CD4-positive, alpha-beta T cell (primary cell): ENCODE measurements around the gene MAN1A1. TPM values are rescaled to one million over a fixed set of nuclear protein-coding genes. Genes with fewer than 3 reads are reported as not detected.

Experiments
- ATAC-seq: fragments of 200-7000 bp; cut with Tn5 transposase; one replicate; pipeline ENCODE4 v1.10.0; 2022; ENCODE audit warnings: mild to moderate bottlenecking; ENCODE audit not compliant: poor library complexity
- CTCF ChIA-PET: fragments of 350-600 bp; sonication (Branson Sonifier 250); formaldehyde crosslinking; loops from one replicate; lab custom pipeline; 2021; ENCODE audit warnings: antibody characterized with exemption, inconsistent platforms; lab: Charles Lee
- POLR2A ChIA-PET: fragments of 350-600 bp; sonication (Branson Sonifier 250); formaldehyde crosslinking; loops from one replicate; lab custom pipeline; 2021; ENCODE audit warnings: antibody characterized with exemption, inconsistent platforms; lab: Charles Lee
- DNase-seq, 14 experiments: peaks; one replicate each; pipeline ENCODE4 v3.0.0-alpha.2; 2013 to 2020; ENCODE audit warnings: mixed read lengths in 2 of 14
- H3K27ac ChIP-seq, 2 donors: one replicate each; pipeline versions ENCODE4 v1.5.1 to v1.7.0; 2013; ENCODE audit warnings: low read length in 2 of 2, low read depth in 1 of 2, mild to moderate bottlenecking in 1 of 2
- H3K27me3 ChIP-seq, 2 experiments: 1 replicate in 1 of 2; 2 replicates in 1 of 2; pipeline versions ENCODE4 v1.6.1 to v1.7.0; 2013; ENCODE audit warnings: low read length in 2 of 2, control low read depth in 1 of 2, mild to moderate bottlenecking in 1 of 2, moderate library complexity in 1 of 2; ENCODE audit not compliant: insufficient read depth in 2 of 2, control insufficient read depth in 1 of 2
- H3K36me3 ChIP-seq: one replicate; pipeline ENCODE4 v1.6.1; 2013; ENCODE audit warnings: low read length, control low read depth; ENCODE audit not compliant: insufficient read depth
- H3K4me1 ChIP-seq: one replicate; pipeline ENCODE4 v1.6.1; 2013; ENCODE audit warnings: low read length, control low read depth; ENCODE audit not compliant: insufficient read depth
- H3K4me3 ChIP-seq: one replicate; pipeline ENCODE4 v1.5.1; 2013; ENCODE audit warnings: mild to moderate bottlenecking, low read length, moderate library complexity
- H3K9me3 ChIP-seq, 2 experiments: 1 replicate in 1 of 2; 2 replicates in 1 of 2; pipeline versions ENCODE4 v1.6.1 to v1.7.0; 2013; ENCODE audit warnings: low read length in 2 of 2, mild to moderate bottlenecking in 2 of 2, control low read depth in 1 of 2, moderate library complexity in 1 of 2; ENCODE audit not compliant: control insufficient read depth in 1 of 2, insufficient read depth in 1 of 2
- H3K27ac Mint-ChIP-seq: one replicate; pipeline ENCODE4 v1.8.0; 2020; ENCODE audit warnings: mixed read lengths
- H3K27me3 Mint-ChIP-seq: one replicate; pipeline ENCODE4 v1.8.0; 2021; ENCODE audit warnings: mixed read lengths
- H3K36me3 Mint-ChIP-seq: one replicate; pipeline ENCODE4 v1.8.0; 2021; ENCODE audit warnings: low read depth, mixed read lengths
- H3K4me1 Mint-ChIP-seq: one replicate; pipeline ENCODE4 v1.8.0; 2021; ENCODE audit warnings: low read depth, mixed read lengths
- H3K4me3 Mint-ChIP-seq: one replicate; pipeline ENCODE4 v1.8.0; 2020; ENCODE audit warnings: mild to moderate bottlenecking, mixed read lengths
- H3K9me3 Mint-ChIP-seq: one replicate; pipeline ENCODE4 v1.8.0; 2020; ENCODE audit warnings: mixed read lengths
- CTCF ChIP-seq: fragments of 200-600 bp; IDR thresholded peaks from one replicate; pipeline ENCODE4 v1.8.0; 2022; ENCODE audit warnings: antibody characterized with exemption, mild to moderate bottlenecking
- intact Hi-C, 2 experiments: fragments of 100-400 bp; cut with DNase I in 1 of 2; cut with micrococcal nuclease in 1 of 2; formaldehyde crosslinking; loops; one replicate each; pipeline versions ENCODE4 v1.15.1 to v1.9.0; 2023 to 2025; cut with DNase I, micrococcal nuclease
- total RNA-seq, 174 experiments: library from RNA in 2 of 174; stranded (reverse) in 2 of 174; gene quantifications; one replicate each; pipeline ENCODE4 v1.2.3 and lab custom pipeline; 2021 to 2026

Gene MAN1A1
- total RNA-seq, 2 experiments from 2014 or later = 4.5 to 4.9 TPM

GRCh38 chr6:119326291-119327005 is 23.1 kb downstream of the MAN1A1 start:
- Mint-ChIP-seq H3K27me3 (no peaks in the 10 kb centered on the region), H3K4me3 (no peak overlapping the region), H3K36me3 (no peaks in the 10 kb centered on the region), H3K27ac (no peak overlapping the region), H3K9me3 (no peaks in the 10 kb centered on the region), H3K4me1 (peaks cover 26% of the 10 kb centered on the region)
- CTCF ChIA-PET = interaction anchor here (1.1 kb wide), 1 partner anchor 197 kb away, joined by 3 read pairs; no protein-coding TSS in a partner anchor
- H3K36me3 ChIP-seq = no peaks in the 10 kb centered on the region
- H3K9me3 ChIP-seq = no peaks in the 10 kb centered on the region
- intact Hi-C loops = no loop called here
- TF ChIP-seq CTCF = no peak
- POLR2A ChIA-PET = no interaction called here
- DNase-seq (no peak), ATAC-seq (no peak)
- H3K27ac ChIP-seq = no peak overlapping the region
- H3K4me3 ChIP-seq = no peak overlapping the region
- H3K27me3 ChIP-seq = no peaks in the 10 kb centered on the region
- H3K4me1 ChIP-seq = peaks cover 24% of the 10 kb centered on the region

GRCh38 chr6:119325559-119326265 is 23.8 kb downstream of the MAN1A1 start:
- no peak for DNase-seq
- Histone ChIP-seq H3K4me3 (no peak overlapping the region), H3K4me1 (peaks cover 24% of the 10 kb centered on the region), H3K9me3 (no peaks in the 10 kb centered on the region), H3K27me3 (no peaks in the 10 kb centered on the region), H3K27ac (no peak overlapping the region), H3K36me3 (no peaks in the 10 kb centered on the region)
- H3K27ac Mint-ChIP-seq = no peak overlapping the region
- ChIA-PET CTCF (no interaction called here), POLR2A (no interaction called here)
- no peak for ATAC-seq
- intact Hi-C loops = no loop called here
- peaks cover 26% of the 10 kb centered on the region for H3K4me1 Mint-ChIP-seq
- no peak overlapping the region for H3K4me3 Mint-ChIP-seq
- no peaks in the 10 kb centered on the region for H3K36me3 Mint-ChIP-seq
- H3K9me3 Mint-ChIP-seq = no peaks in the 10 kb centered on the region
- H3K27me3 Mint-ChIP-seq = no peaks in the 10 kb centered on the region
- TF ChIP-seq CTCF = no peak

GRCh38 chr6:119324718-119325117 is 24.8 kb downstream of the MAN1A1 start:
- peaks cover 26% of the 10 kb centered on the region for H3K4me1 Mint-ChIP-seq
- POLR2A ChIA-PET = no interaction called here

More at GRCh38 chr6:119324718-119325117, 24.8 kb downstream of the MAN1A1 start:
- Mint-ChIP-seq H3K27me3 (no peaks in the 10 kb centered on the region), H3K27ac (no peak overlapping the region), H3K4me3 (no peak overlapping the region), H3K36me3 (no peaks in the 10 kb centered on the region), H3K9me3 (no peaks in the 10 kb centered on the region)
- CTCF ChIA-PET = no interaction called here
- Histone ChIP-seq H3K4me1 (peaks cover 19% of the 10 kb centered on the region), H3K4me3 (no peak overlapping the region), H3K9me3 (no peaks in the 10 kb centered on the region), H3K27ac (no peak overlapping the region), H3K27me3 (no peaks in the 10 kb centered on the region), H3K36me3 (no peaks in the 10 kb centered on the region)
- intact Hi-C loops = no loop called here
- DNase-seq (no peak), ATAC-seq (no peak)
- no peak for TF ChIP-seq CTCF
